Brain microvascular endothelial cell (primary cell): ENCODE measurements around the gene AMT.

Experiments
- DNase-seq: peaks from one replicate; pipeline ENCODE4 v3.0.0-alpha.2; 2020
- H3K27ac ChIP-seq: fragments of 250-450 bp; sonication (Bioruptor Pico); 2 replicates; pipeline ENCODE4 v1.5.1; 2020; ENCODE audit warnings: mild to moderate bottlenecking, moderate library complexity
- H3K27me3 ChIP-seq: fragments of 250-450 bp; sonication (Bioruptor Pico); replicated peaks from 2 replicates; pipeline ENCODE4 v1.5.1; 2020; ENCODE audit warnings: mild to moderate bottlenecking
- H3K36me3 ChIP-seq: fragments of 250-450 bp; sonication (Bioruptor Pico); replicated peaks from 2 replicates; pipeline ENCODE4 v1.5.1; 2020; ENCODE audit warnings: mild to moderate bottlenecking
- H3K4me3 ChIP-seq: 2 replicates; pipeline ENCODE4 v1.5.1; 2011; ENCODE audit warnings: low read depth, mild to moderate bottlenecking, control low read depth, low read length, moderate library complexity
- in situ Hi-C: cut with HindIII; loops from 2 replicates; pipeline ENCODE4 v1.10.0; 2017; ENCODE audit warnings: low sequenced_read_pairs, low pct_ligation_motif_present
- TF ChIP-seq, protein P1 (sequence below): IDR thresholded peaks from 2 replicates; pipeline ENCODE4 v1.5.1; 2011; ENCODE audit warnings: low read depth, mild to moderate bottlenecking, moderate library complexity, low read length, control low read depth, inconsistent platforms; ENCODE audit errors: missing control alignments

The AMT gene

DNA sequence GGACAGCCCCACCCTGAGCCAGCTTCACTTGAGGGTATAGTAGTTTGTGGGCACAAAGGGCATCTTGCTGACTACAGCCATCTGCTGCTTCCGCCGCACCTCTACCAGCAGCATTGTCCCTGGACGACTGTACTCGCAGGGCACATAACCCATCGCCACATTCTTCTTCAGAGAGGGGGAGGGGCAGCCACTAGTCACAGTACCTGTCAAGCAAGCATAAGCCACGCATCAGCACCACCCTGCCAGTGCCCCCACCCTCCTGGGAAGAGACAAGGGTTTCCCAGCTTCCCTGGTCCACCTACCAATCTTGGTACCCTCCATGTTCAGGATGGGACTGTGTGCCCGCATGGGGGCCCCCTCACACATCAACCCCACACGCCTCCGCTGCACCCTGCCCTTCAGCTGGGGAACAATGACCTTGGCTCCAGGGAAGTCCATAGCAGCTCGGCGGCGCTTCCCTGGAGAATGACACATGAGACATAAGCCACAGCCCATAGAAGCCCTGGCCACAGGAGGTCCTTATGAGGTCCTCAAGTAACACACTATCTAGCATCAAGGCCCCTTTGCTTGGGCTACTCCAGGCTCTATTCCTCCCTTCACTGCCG lies 4.7 kb downstream of the AMT start:
- no peak for DNase-seq
- Histone ChIP-seq H3K4me3 (no peak overlapping the region), H3K27ac (no peak overlapping the region), H3K36me3 (peaks cover 8% of the 10 kb centered on the region), H3K27me3 (no peaks in the 10 kb centered on the region)
- in situ Hi-C loops: no loop called here
- TF ChIP-seq, protein P1, sequence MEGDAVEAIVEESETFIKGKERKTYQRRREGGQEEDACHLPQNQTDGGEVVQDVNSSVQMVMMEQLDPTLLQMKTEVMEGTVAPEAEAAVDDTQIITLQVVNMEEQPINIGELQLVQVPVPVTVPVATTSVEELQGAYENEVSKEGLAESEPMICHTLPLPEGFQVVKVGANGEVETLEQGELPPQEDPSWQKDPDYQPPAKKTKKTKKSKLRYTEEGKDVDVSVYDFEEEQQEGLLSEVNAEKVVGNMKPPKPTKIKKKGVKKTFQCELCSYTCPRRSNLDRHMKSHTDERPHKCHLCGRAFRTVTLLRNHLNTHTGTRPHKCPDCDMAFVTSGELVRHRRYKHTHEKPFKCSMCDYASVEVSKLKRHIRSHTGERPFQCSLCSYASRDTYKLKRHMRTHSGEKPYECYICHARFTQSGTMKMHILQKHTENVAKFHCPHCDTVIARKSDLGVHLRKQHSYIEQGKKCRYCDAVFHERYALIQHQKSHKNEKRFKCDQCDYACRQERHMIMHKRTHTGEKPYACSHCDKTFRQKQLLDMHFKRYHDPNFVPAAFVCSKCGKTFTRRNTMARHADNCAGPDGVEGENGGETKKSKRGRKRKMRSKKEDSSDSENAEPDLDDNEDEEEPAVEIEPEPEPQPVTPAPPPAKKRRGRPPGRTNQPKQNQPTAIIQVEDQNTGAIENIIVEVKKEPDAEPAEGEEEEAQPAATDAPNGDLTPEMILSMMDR: no peak

DNA sequence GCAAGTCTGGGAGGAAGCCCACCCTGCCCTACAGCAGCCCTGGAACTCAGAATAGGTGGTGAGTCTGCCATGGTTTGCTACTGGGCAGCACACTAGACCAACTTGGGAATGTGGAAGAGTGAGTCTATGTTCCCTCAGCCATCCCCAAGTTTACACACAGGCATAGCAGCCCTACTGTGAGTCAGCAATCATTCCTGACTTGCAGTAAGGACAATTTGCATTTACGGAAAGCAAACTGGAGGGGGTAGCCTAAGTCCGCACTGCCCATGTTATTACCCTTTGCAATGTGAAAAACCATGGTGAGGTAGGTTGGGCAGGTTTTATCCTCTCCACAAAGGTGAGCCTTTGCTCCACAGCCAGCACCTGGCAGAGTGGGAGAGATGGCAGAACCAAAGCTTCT lies 5.4 kb downstream of the AMT start:
- TF ChIP-seq, protein P1: no peak
- Histone ChIP-seq H3K27me3 (no peaks in the 10 kb centered on the region), H3K27ac (no peak overlapping the region), H3K4me3 (no peak overlapping the region), H3K36me3 (peaks cover 8% of the 10 kb centered on the region)
- DNase-seq: no peak
- in situ Hi-C loops: no loop called here

DNA sequence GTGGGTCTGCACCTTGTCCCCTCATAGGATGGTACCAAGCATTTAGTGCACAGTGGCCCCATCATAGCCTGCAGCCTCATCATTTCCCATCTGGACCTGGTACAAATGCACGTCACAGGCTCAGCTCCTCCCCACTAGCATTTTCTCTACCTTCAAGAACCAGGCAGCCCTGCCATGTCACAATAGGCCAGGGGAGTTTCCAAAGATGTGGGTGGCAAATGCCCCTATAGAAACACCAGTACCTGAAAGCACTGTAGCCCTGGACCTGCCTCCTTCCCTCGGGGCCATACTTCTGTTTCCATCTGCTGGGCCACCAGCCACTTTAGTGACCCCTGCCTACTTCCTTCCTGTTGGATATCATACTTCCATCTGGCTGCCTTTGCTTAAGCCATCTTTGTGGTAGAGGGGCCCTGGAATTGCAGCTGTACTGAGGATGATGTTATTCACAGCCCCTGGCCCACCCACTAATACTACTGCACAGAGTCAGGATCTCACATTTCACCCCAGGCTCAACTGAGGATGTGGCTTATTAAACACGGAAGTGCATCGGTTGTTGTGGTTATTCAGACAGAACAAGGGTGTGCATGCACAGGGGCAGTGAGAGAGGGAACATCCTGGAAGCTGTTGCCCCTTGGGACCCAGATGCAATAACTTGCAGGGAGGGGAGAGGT lies 6.2 kb downstream of the AMT start:
- Histone ChIP-seq H3K27me3 (no peaks in the 10 kb centered on the region), H3K4me3 (no peak overlapping the region), H3K36me3 (peaks cover 11% of the 10 kb centered on the region), H3K27ac (peak overlapping the region; percentile 2)
- DNase-seq: no peak
- in situ Hi-C loops: no loop called here
- TF ChIP-seq, protein P1: no peak

DNA sequence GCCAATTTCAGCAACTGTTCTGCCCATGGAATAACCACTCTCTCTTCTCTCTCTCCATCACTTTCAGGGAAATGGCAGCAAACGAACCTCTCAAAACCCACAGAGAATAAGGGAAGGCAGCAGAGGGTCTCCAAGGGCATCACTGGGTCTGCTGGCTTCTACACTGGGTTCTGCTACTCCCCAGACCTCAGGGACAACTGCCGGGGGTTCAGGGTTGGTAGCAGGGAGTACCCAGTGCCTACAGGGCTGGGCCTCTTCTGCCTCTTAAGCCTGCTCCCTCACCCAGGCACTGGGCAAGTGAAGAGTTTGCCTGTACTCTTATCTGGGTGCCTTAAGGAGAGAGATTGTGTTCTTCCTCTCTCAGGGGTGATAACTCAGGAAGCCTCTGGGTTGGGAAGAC lies 7.5 kb downstream of the AMT start:
- peaks cover 11% of the 10 kb centered on the region for H3K36me3 ChIP-seq
- H3K4me3 ChIP-seq: no peak overlapping the region
- DNase-seq: no peak
- TF ChIP-seq, protein P1: no peak
- no peaks in the 10 kb centered on the region for H3K27me3 ChIP-seq
- no peak overlapping the region for H3K27ac ChIP-seq
- in situ Hi-C loops: no loop called here

DNA sequence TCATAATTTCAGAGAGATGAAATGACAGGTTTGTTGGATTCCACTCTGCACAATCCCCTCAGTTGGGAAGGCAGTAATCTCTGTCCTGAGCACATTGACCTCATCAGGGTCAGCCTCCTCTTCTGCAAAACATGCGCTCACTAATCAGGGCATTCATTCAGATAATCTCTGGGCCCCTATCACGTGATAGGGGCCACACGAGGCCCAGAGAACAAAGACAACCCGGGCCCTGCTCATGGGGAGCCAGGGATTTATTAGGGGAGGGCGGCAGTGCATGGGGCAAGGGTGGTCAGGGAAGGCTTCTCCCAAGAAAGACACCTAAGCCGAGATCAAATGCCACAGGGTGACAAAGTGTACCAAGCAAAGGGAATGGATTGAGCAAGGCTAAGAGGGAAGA lies 8.9 kb downstream of the AMT start:
- DNase-seq: no peak
- Histone ChIP-seq H3K4me3 (peak overlapping the region; percentile 89), H3K36me3 (peaks cover 11% of the 10 kb centered on the region), H3K27ac (no peak overlapping the region), H3K27me3 (no peaks in the 10 kb centered on the region)
- in situ Hi-C loops: no loop called here
- TF ChIP-seq, protein P1: no peak
